Effector CD4-positive, alpha-beta T cell (primary cell): ENCODE results near the gene SLC1A2.

Experiments used
- DNase-seq: peaks from one replicate; pipeline ENCODE4 v3.0.0-alpha.2; 2020

SLC1A2 gene

GRCh38 chr11:35347921-35348331 lies 71.4 kb downstream of the SLC1A2 start:
- no peak for DNase-seq

- no peak for DNase-seq
Observed at GRCh38 chr11:35347173-35347878, 72.0 kb downstream of the SLC1A2 start.

GRCh38 chr11:35346472-35347156 lies 72.7 kb downstream of the SLC1A2 start:
- no peak for DNase-seq

GRCh38 chr11:35344681-35345574 lies 74.4 kb downstream of the SLC1A2 start:
- DNase-seq, result no peak

GRCh38 chr11:35343033-35343598 lies 76.2 kb downstream of the SLC1A2 start:
- DNase-seq, result no peak

GRCh38 chr11:35340715-35341114 lies 78.6 kb downstream of the SLC1A2 start:
- no peak for DNase-seq

GRCh38 chr11:35340071-35340470 lies 79.3 kb downstream of the SLC1A2 start:
- DNase-seq, result no peak

- DNase-seq, result no peak
Observed at GRCh38 chr11:35338921-35339320, 80.4 kb downstream of the SLC1A2 start.

- no peak for DNase-seq
Observed at GRCh38 chr11:35337914-35338305, 81.4 kb downstream of the SLC1A2 start.

- DNase-seq, result no peak
Observed at GRCh38 chr11:35337136-35337913, 82.0 kb downstream of the SLC1A2 start.

- no peak for DNase-seq
Observed at GRCh38 chr11:35336726-35337125, 82.6 kb downstream of the SLC1A2 start.

GRCh38 chr11:35335226-35335625 lies 84.1 kb downstream of the SLC1A2 start:
- no peak for DNase-seq

GRCh38 chr11:35334385-35335090 lies 84.8 kb downstream of the SLC1A2 start:
- DNase-seq, result no peak

- no peak for DNase-seq
Observed at GRCh38 chr11:35332524-35332923, 86.8 kb downstream of the SLC1A2 start.

GRCh38 chr11:35330931-35331330 lies 88.4 kb downstream of the SLC1A2 start:
- peak; percentile 34 for DNase-seq

- DNase-seq, result no peak
Observed at GRCh38 chr11:35330156-35330889, 89.0 kb downstream of the SLC1A2 start.

GRCh38 chr11:35327829-35328228 lies 91.5 kb downstream of the SLC1A2 start:
- no peak for DNase-seq

- DNase-seq, result no peak
Observed at GRCh38 chr11:35326266-35326879, 93.0 kb downstream of the SLC1A2 start.

GRCh38 chr11:35324981-35325380 lies 94.4 kb downstream of the SLC1A2 start:
- DNase-seq, result no peak

- no peak for DNase-seq
Observed at GRCh38 chr11:35324183-35324886, 95.0 kb downstream of the SLC1A2 start.
